HTR-8/SVneo (cell line): ENCODE results near the gene CDC25C.
A peak's percentile ranks its signal among the peaks of the same experiment; 100 is the strongest.
"Not testable (repeated sequence)": the region's sequence is repeated elsewhere in the genome, so short reads cannot be mapped to it uniquely, and the experiment has no call there.

Source experiments
- DNase-seq: peaks from one replicate; pipeline ENCODE4 v3.0.0; 2011; ENCODE audit warnings: low spot score, mixed read lengths; ENCODE audit not compliant: insufficient read length
- FAIRE-seq: peaks from 2 replicates; lab custom pipeline; 2011; peaks lifted over from hg19 to GRCh38; lab: Jason Lieb, UNC

Gene CDC25C

DNA sequence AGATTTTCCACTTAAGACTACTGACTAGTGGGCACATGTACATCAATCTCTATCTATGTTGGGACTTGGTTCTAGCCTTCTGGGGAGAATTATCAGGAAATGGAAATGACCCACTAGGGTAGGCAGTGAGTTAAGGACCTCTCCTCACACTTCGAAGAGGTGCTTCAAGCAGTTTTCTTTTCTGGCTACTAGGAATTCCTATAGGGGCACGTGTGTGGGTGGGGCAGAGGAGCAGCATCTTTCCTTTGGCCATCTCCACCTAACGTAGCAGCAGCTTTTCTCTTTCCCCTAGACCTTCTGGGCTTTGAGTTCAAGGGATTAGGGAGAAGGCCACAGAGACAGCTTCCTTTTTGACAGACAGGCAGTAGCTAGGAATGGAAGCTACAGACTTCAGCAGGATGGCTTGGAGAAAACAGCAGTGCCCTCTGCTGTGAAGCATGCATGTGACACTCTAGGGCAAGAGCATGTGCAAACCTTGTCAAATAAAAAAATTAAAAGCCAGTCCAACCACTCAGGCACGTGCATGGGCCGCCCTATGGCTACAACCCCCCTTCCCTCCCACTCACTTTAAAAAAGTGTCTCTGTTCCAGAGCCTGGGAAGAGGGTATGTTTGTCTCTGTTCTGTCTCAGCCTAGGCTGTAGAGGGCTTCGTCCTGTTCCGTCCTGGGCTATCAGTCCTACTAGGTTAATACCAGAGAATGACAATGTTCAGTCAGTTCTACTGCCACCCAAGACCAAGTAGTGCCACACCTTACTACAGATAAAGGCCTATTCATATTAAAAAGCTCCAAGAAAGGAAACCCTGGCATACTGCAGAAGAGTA lies 48.5 kb downstream of the CDC25C start:
- FAIRE-seq, result no peak
- DNase-seq, result peak; percentile 64

DNA sequence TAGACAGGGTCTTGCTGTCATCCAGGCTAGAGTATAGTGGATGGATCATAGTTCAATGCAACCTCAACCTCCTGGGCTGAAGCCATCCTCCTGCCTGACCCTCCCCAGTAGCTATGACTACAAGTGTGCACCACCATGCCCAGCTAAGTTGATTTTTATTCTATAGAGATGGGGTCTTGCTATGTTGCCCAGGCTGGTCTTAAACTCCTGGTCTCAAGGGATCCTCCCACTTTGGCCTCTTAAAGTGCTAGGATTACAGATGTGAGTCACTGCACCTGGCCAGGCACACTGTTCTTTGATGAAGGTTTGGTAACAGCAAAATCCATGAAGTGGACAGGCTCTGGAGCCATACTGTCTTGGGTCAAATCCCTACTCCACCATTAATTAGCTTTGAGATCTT lies 50.7 kb downstream of the CDC25C start:
- FAIRE-seq (no peak), DNase-seq (no peak)

GRCh38 chr5:138276402-138277054 lies 55.1 kb downstream of the CDC25C start:
- no peak for DNase-seq
- FAIRE-seq, result no peak

- DNase-seq (no peak), FAIRE-seq (no peak)
Measured at GRCh38 chr5:138275895-138276294, 55.7 kb downstream of the CDC25C start.

- FAIRE-seq (no peak), DNase-seq (no peak)
Measured at GRCh38 chr5:138275379-138275782, 56.2 kb downstream of the CDC25C start.

DNA sequence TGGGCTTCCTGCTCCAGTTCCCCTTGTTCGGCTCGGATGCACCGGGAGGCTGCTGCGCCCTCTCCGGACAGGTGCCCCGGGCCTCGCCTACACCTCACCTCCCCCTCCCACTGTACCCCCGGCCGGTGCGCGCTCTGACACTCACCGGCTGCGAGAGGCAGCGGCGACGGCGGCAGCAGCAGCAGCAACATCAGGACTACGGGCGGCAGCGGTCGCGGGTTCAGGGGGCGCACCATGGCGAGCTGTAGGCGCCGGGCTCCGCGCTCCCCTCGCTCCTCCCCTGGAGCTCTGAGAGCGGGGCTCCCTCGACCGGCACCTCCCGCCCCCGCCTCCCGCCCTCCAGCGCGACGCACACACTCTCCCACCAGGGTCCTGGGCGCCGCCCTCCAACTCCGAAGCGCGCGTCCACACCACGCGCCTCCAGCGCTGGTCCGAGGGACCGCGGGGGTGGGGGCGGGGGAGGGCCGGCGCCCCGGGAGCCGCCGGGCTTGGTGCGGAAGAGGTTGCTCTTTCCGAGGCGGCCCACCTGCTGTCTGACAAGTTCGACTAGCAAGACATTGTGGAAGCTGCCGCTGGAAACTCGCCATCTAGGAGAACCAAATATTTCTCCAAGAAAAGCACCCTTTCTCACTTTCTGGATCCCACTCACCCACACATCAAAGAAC lies 57.3 kb downstream of the CDC25C start, which contains the start of gene GFRA3:
Gene GFRA3 (minus strand): TSS at position 433 of the 665 bp plus-strand sequence. CDS start 197 bp downstream, at position 236.
- FAIRE-seq (no peak), DNase-seq (no peak)

DNA sequence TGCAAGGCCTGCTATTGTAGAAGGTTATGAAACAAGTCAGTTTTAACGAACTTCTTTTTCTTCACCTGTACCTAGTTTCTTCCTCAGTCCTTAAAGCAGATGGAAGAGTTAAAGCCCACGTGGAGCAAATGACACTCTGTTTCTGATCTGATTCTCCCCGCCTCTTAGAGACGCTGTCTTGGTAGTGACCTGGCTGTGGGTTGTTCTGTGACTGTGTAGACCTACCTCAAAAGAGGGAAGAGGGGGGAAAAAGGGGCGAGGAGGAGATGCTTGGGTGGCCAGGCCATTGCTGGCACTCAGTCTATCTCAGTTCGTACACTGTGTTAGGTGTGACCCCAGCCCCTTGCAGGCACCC lies 57.8 kb downstream of the CDC25C start:
- FAIRE-seq (no peak), DNase-seq (no peak)

- no peak for FAIRE-seq
Measured at GRCh38 chr5:138272681-138273080, 58.9 kb downstream of the CDC25C start.

DNA sequence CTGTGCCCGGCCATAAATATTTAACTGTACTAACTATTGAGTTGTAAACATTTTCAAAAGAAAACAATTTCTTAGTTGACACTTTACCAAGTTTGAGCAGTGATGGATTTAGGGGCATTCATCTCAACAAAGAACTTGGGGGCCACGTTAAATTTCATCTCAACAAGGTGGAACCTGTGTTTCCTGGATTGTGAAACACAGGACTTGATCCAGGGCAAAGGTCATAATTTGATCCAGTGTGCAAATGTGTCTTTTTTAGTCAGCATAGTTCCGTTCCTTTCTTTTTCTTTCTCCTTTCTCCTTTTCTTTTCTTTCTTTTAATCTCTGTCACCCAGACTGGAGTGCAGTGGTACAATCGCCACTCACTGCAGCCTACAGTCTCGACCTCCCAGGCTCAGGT lies 60.3 kb downstream of the CDC25C start:
- no peak for DNase-seq
- no peak for FAIRE-seq

More at GRCh38 chr5:138272681-138273080, 58.9 kb downstream of the CDC25C start:
- no peak for DNase-seq

GRCh38 chr5:138264183-138264582 lies 67.4 kb downstream of the CDC25C start:
- DNase-seq (no peak), FAIRE-seq (no peak)

DNA sequence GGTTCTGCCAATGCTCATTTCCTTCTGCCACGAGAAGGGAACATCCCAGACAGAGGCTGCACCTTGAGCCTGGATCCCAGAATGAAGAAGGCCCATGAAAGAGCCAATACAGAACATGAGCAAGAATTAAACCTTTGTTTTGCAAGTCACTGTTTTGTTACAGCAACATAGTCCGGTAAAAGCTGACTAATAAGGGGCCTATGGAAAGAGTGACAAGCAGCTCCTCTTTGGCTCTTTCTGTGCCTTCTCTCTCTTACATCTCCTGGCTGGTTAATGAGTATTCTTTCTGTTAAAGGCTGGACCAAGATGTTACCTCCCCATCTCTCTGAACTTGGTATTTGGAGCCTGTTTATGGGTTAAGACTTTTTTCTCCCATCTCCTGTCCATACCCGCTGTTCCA lies 68.0 kb downstream of the CDC25C start:
- no peak for DNase-seq
- no peak for FAIRE-seq

- FAIRE-seq, result no peak
- DNase-seq, result no peak
Measured at GRCh38 chr5:138258704-138259292, 72.8 kb downstream of the CDC25C start.

DNA sequence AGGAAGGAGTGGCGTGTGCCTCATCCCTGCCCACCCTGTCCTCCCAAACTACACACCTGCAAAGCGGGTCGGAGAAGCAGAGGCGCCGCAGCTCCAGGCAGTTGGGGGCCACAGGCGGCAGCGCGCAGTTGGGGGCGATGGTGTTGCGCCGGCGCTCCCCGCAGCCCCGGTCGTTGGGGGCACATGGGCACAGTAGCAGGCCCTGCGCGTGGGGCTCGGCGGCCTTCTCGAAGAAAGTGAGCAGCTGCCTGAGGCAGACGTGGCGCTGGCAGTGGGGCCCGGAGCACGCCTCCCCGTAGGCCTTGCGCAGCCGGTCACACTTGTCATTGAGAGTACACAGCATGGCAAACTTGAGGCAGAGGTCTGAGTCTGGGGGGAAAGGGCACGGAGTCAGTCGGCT lies 74.0 kb downstream of the CDC25C start:
- FAIRE-seq (no peak), DNase-seq (no peak)

DNA sequence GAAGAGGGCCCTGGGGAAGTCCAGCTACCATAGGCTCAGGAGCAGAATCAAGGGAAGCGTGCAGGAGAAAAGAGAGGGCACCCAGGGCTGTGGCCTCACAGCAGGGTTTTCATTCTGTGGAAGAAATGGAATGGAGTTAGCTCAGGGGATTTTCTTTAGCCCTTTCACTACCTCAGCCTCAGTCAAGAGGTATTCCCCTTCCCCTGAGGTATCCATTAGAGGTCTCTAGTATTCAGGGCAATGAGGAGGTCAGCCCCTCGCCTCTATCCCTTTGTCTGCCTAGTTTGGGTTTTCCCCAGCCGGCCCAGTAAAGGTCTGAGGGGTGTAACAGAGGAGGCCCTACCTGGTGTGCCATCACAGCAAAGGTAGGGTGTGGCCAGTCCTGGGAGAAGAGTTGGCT lies 78.7 kb downstream of the CDC25C start:
- no peak for FAIRE-seq

GRCh38 chr5:138247800-138248199 lies 83.8 kb downstream of the CDC25C start:
- not testable (repeated sequence) for FAIRE-seq, DNase-seq

More for the DNA sequence above, 78.7 kb downstream of the CDC25C start:
- DNase-seq, result no peak

GRCh38 chr5:138246822-138247221 lies 84.8 kb downstream of the CDC25C start:
- DNase-seq, result no peak
- FAIRE-seq, result no peak

GRCh38 chr5:138246334-138246733 lies 85.3 kb downstream of the CDC25C start:
- DNase-seq (no peak), FAIRE-seq (no peak)

- FAIRE-seq (no peak), DNase-seq (no peak)
Measured at GRCh38 chr5:138245717-138246116, 85.9 kb downstream of the CDC25C start.

GRCh38 chr5:138243794-138244193 lies 87.8 kb downstream of the CDC25C start:
- DNase-seq, result no peak
- FAIRE-seq, result no peak

DNA sequence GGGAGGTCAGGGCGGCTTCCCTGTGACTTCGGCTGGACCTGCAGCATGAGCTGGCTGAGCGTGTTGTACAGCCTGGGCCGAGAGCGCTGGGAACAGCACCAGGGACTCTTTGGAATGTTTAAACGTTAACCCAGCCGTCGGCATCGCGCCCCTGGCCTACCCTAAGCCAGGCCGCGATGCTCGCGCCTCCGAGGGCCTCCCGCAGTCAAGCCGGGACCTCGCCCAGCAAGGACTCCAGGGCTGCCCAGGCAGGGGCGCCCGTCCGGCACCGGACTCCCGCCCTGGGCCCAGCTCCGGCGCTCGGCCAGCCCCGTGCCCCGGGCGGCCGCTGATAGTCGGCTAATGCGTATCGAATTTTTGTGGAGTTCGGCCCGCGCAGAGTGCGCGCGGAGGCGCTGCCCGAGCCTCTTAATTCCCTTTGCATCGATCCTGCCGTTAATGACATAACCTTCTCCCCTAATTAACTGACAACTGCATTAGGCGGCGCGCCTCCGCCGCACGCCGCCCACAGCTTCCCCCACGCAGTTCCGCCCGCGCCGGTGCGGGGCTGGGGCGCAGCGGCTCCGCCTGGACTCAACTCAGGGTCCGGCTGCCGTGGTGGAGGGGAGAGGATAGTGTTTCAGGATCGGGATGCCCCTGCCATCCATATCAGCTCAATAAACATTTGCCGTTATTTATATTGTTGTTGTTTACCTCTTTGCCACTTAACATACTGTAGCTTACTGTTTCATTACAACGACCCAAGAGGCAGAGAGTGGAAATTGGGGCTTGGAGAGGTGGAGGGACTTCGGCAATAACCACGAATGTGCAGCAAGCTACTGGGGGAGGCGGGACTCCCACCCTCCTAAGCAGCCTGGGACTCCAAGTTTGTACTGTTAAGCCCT lies 89.7 kb downstream of the CDC25C start:
- FAIRE-seq, result no peak
- no peak for DNase-seq
